Measurements from ENCODE around the gene SYT9. TPM values are rescaled to one million over a fixed set of nuclear protein-coding genes. Genes with fewer than 3 reads are reported as not detected.
A peak's percentile ranks its signal among the peaks of the same experiment; 100 is the strongest.

Gene SYT9
- total and polyA plus RNA-seq, 10 of the 15 experiments (the other 5 are each of a cell fraction or from before 2014, with no cell fraction given) = 0.03 TPM; not detected in 9

- TF ChIP-seq CUX1 (IDR thresholded peaks at IDR 0.05; ENCODE audit: insufficient replicate concordance, low read depth, low read length) (peak; percentile 37), POLR2A (IDR thresholded peaks at IDR 0.05; ENCODE audit: low read depth, low read length) (peak; percentile 84), IKZF1 (conservative IDR thresholded peaks at IDR 0.05) (peak; percentile 51), MLLT1 (IDR thresholded peaks at IDR 0.05) (peak; percentile 61; the same call in 1 of the 2 replicates), CEBPB (IDR thresholded peaks at IDR 0.05; ENCODE audit: borderline replicate concordance in 1 of 2, low read depth in 2 of 2, low read length in 2 of 2) (no peak), NBN (IDR thresholded peaks at IDR 0.05) (peak; percentile 83; the same call in 1 of the 2 replicates), BCLAF1 (IDR thresholded peaks at IDR 0.05) (no peak), PBX3 (IDR thresholded peaks at IDR 0.05; ENCODE audit: insufficient replicate concordance, low read depth, low read length) (peak; percentile 5), RUNX3 (IDR thresholded peaks at IDR 0.05; ENCODE audit: low read length) (peak; percentile 61), RCOR1 (conservative IDR thresholded peaks at IDR 0.05; ENCODE audit: low read depth, low read length) (no peak), FOS (IDR thresholded peaks at IDR 0.05; ENCODE audit: borderline replicate concordance, extremely low read depth, insufficient read length) (no peak), CHD4 (IDR thresholded peaks at IDR 0.05) (no peak), ETV6 (conservative IDR thresholded peaks at IDR 0.05 in 1 of 2, IDR thresholded peaks at IDR 0.05 in 1 of 2; ENCODE audit: borderline replicate concordance in 1 of 2, low read depth in 1 of 2) (no peak)
These were observed 261.8 kb downstream of the SYT9 start, which contains the start of gene PPFIBP2 (continued) for GRCh38 chr11:7513234-7514098.

Data from GM12878 (cell line).